DOHH2 (cell line): ENCODE measurements around the gene GPX4.
A peak's percentile ranks its signal among the peaks of the same experiment; 100 is the strongest.
"Not testable (repeated sequence)": the region's sequence is repeated elsewhere in the genome, so short reads cannot be mapped to it uniquely, and the experiment has no call there.

Source experiments
- H3F3A ChIP-seq: fragments of 200-600 bp; sonication (generic), shearing (Covaris generic); 2 replicates; pipeline ENCODE4 v1.6.0; 2016; ENCODE audit warnings: antibody characterized with exemption, mild to moderate bottlenecking; ENCODE audit not compliant: control insufficient read depth, insufficient read depth
- H3K27ac ChIP-seq: fragments of 200-600 bp; sonication (generic); 2 replicates; pipeline ENCODE4 v1.5.1; 2014; ENCODE audit warnings: low read depth, mild to moderate bottlenecking, low read length, moderate library complexity
- H3K27me3 ChIP-seq: fragments of 200-600 bp; sonication (generic); 2 replicates; pipeline ENCODE4 v1.6.1; 2014; ENCODE audit warnings: mild to moderate bottlenecking, low read length, mixed read lengths; ENCODE audit not compliant: control insufficient read depth
- H3K36me3 ChIP-seq: fragments of 200-600 bp; sonication (generic); 2 replicates; pipeline ENCODE4 v1.6.1; 2014; ENCODE audit warnings: mild to moderate bottlenecking, low read length, moderate library complexity, mixed read lengths; ENCODE audit not compliant: control insufficient read depth
- H3K4me1 ChIP-seq: fragments of 200-600 bp; sonication (generic); 2 replicates; pipeline ENCODE4 v1.6.1; 2014; ENCODE audit warnings: mild to moderate bottlenecking, low read length, mixed read lengths; ENCODE audit not compliant: control insufficient read depth
- H3K4me2 ChIP-seq: fragments of 200-600 bp; sonication (generic); 2 replicates; pipeline ENCODE4 v1.6.0; 2014; ENCODE audit warnings: mild to moderate bottlenecking, low read length, moderate library complexity
- H3K4me3 ChIP-seq: fragments of 200-600 bp; sonication (generic); 2 replicates; pipeline ENCODE4 v1.5.1; 2014; ENCODE audit warnings: mild to moderate bottlenecking, low read length, mixed read lengths
- H3K79me2 ChIP-seq: fragments of 200-600 bp; sonication (generic); 2 replicates; pipeline ENCODE4 v1.6.1; 2014; ENCODE audit warnings: mild to moderate bottlenecking, low read length, mixed read lengths; ENCODE audit not compliant: control insufficient read depth
- H3K9me2 ChIP-seq: fragments of 200-600 bp; sonication (generic); replicated peaks from 2 replicates; pipeline ENCODE4 v1.6.1; 2014; ENCODE audit warnings: mild to moderate bottlenecking, low read length, mixed read lengths; ENCODE audit not compliant: control insufficient read depth
- H3K9me3 ChIP-seq: fragments of 200-600 bp; sonication (generic); 2 replicates; pipeline ENCODE4 v1.6.1; 2014; ENCODE audit warnings: antibody characterized with exemption, low read length, mixed read lengths; ENCODE audit not compliant: control insufficient read depth, insufficient read depth
- H4K20me1 ChIP-seq: fragments of 200-600 bp; sonication (generic); 2 replicates; pipeline ENCODE4 v1.6.0; 2014; ENCODE audit warnings: low read depth, mild to moderate bottlenecking, antibody characterized with exemption, low read length, moderate library complexity; ENCODE audit not compliant: control insufficient read depth, insufficient read depth
- CTCF ChIP-seq: fragments of 200-600 bp; sonication (generic); IDR thresholded peaks from one replicate; pipeline ENCODE4 v1.5.1; 2014; ENCODE audit warnings: antibody characterized with exemption, mild to moderate bottlenecking, low read depth, low read length; ENCODE audit not compliant: poor library complexity, severe bottlenecking
- EZH2phosphoT487 ChIP-seq: fragments of 200-600 bp; sonication (generic); IDR thresholded peaks from 2 replicates; pipeline ENCODE4 v1.6.1; 2017; ENCODE audit warnings: borderline replicate concordance, mild to moderate bottlenecking, antibody characterized with exemption, low read length, moderate library complexity, mixed read lengths

The GPX4 gene

GRCh38 chr19:1112268-1113029 lies 8.7 kb downstream of the GPX4 start:
- no peaks in the 10 kb centered on the region for H3K9me3 ChIP-seq
- TF ChIP-seq CTCF: no peak
- no peak for TF ChIP-seq EZH2phosphoT487
- H3K4me1 ChIP-seq: peaks cover 7% of the 10 kb centered on the region
- H3K79me2 ChIP-seq: no peaks in the 10 kb centered on the region
- H3K4me2 ChIP-seq: no peak overlapping the region
- no peak overlapping the region for H3K4me3 ChIP-seq
- no peaks in the 10 kb centered on the region for H3K9me2 ChIP-seq
- no peak overlapping the region for H3K27ac ChIP-seq
- H3F3A ChIP-seq: no peaks in the 10 kb centered on the region
- H3K27me3 ChIP-seq: no peaks in the 10 kb centered on the region
- H4K20me1 ChIP-seq: no peaks in the 10 kb centered on the region
- peaks cover 7% of the 10 kb centered on the region; the same call in 1 of the 2 replicates for H3K36me3 ChIP-seq

- Histone ChIP-seq H3K9me3 (no peaks in the 10 kb centered on the region), H3K79me2 (no peaks in the 10 kb centered on the region), H3K27ac (no peak overlapping the region), H4K20me1 (no peaks in the 10 kb centered on the region), H3K4me1 (peaks cover 3% of the 10 kb centered on the region; the same call in 1 of the 2 replicates), H3K4me3 (no peak overlapping the region), H3K36me3 (peaks cover 7% of the 10 kb centered on the region; the same call in 1 of the 2 replicates), H3K9me2 (no peaks in the 10 kb centered on the region), H3F3A (no peaks in the 10 kb centered on the region), H3K4me2 (no peak overlapping the region), H3K27me3 (no peaks in the 10 kb centered on the region)
- TF ChIP-seq EZH2phosphoT487 (no peak), CTCF (peak; percentile 95)
These were observed 9.5 kb downstream of the GPX4 start for GRCh38 chr19:1113030-1113985.

GRCh38 chr19:1113986-1114483 lies 10.2 kb downstream of the GPX4 start:
- Histone ChIP-seq H3K9me3 (no peaks in the 10 kb centered on the region), H3F3A (no peaks in the 10 kb centered on the region), H3K27ac (no peak overlapping the region), H3K4me1 (peaks cover 3% of the 10 kb centered on the region; the same call in 1 of the 2 replicates), H3K36me3 (peaks cover 7% of the 10 kb centered on the region; the same call in 1 of the 2 replicates), H3K27me3 (no peaks in the 10 kb centered on the region), H3K4me2 (no peak overlapping the region), H3K9me2 (no peaks in the 10 kb centered on the region), H3K79me2 (no peaks in the 10 kb centered on the region), H3K4me3 (no peak overlapping the region), H4K20me1 (no peaks in the 10 kb centered on the region)
- TF ChIP-seq EZH2phosphoT487 (no peak), CTCF (no peak)

GRCh38 chr19:1114728-1115127 lies 10.9 kb downstream of the GPX4 start:
- not testable (repeated sequence) for H3K27ac ChIP-seq, H3K9me2 ChIP-seq, H3F3A ChIP-seq, H3K27me3 ChIP-seq, H3K79me2 ChIP-seq, H3K4me1 ChIP-seq, H4K20me1 ChIP-seq, H3K36me3 ChIP-seq, H3K4me2 ChIP-seq, H3K4me3 ChIP-seq, H3K9me3 ChIP-seq
